MG63 (cell line): ENCODE data around the gene PEPD. TPM values are rescaled to one million over a fixed set of nuclear protein-coding genes. Genes with fewer than 3 reads are reported as not detected.
A peak's percentile ranks its signal among the peaks of the same experiment; 100 is the strongest.

Experiments used
- DNase-seq: peaks from one replicate; pipeline ENCODE4 v3.0.0-alpha.2; 2020
- H3K27me3 ChIP-seq: fragments of 250-450 bp; sonication (Bioruptor Pico); 2 replicates; pipeline ENCODE4 v1.5.1; 2020; ENCODE audit warnings: mild to moderate bottlenecking, moderate library complexity
- H3K36me3 ChIP-seq: fragments of 250-450 bp; sonication (Bioruptor Pico); 2 replicates; pipeline ENCODE4 v1.5.1; 2020; ENCODE audit warnings: mild to moderate bottlenecking, moderate library complexity
- H3K4me3 ChIP-seq: fragments of 250-450 bp; sonication (Bioruptor Pico); 2 replicates; pipeline ENCODE4 v1.5.1; 2020; ENCODE audit warnings: mild to moderate bottlenecking, moderate library complexity
- H3K9me3 ChIP-seq: fragments of 250-450 bp; sonication (Bioruptor Pico); 2 replicates; pipeline ENCODE4 v1.5.1; 2020; ENCODE audit warnings: mild to moderate bottlenecking, moderate library complexity
- total RNA-seq: library from RNA; depleted of rRNA; stranded (reverse); fragments of >200 nt; shearing (Covaris generic); gene quantifications from 2 replicates; pipeline ENCODE4 v1.2.3, GENCODE V29; 2014; ENCODE audit warnings: low replicate concordance; rRNA removed

Gene PEPD
- total RNA-seq, 1 experiment from 2014 or later = 79.3 TPM

- H3K27me3 ChIP-seq = peaks cover 3% of the 10 kb centered on the region
- DNase-seq = no peak
- no peaks in the 10 kb centered on the region for H3K9me3 ChIP-seq
- H3K36me3 ChIP-seq = no peaks in the 10 kb centered on the region
- no peak overlapping the region for H3K4me3 ChIP-seq
Observed at GRCh38 chr19:33349319-33350289, 172.0 kb downstream of the PEPD start.

GRCh38 chr19:33348301-33349010, 173.1 kb downstream of the PEPD start:
- DNase-seq = peak; percentile 65
- no peaks in the 10 kb centered on the region for H3K36me3 ChIP-seq
- peaks cover 5% of the 10 kb centered on the region for H3K27me3 ChIP-seq
- no peak overlapping the region for H3K4me3 ChIP-seq
- H3K9me3 ChIP-seq = no peaks in the 10 kb centered on the region

GRCh38 chr19:33347300-33347699, 174.3 kb downstream of the PEPD start:
- peaks cover 11% of the 10 kb centered on the region for H3K27me3 ChIP-seq
- no peaks in the 10 kb centered on the region for H3K9me3 ChIP-seq
- H3K4me3 ChIP-seq = no peak overlapping the region
- H3K36me3 ChIP-seq = no peaks in the 10 kb centered on the region
- no peak for DNase-seq

GRCh38 chr19:33346665-33347064, 174.9 kb downstream of the PEPD start:
- Histone ChIP-seq H3K9me3 (no peaks in the 10 kb centered on the region), H3K4me3 (no peak overlapping the region), H3K36me3 (no peaks in the 10 kb centered on the region), H3K27me3 (peaks cover 11% of the 10 kb centered on the region)
- no peak for DNase-seq

- H3K4me3 ChIP-seq = no peak overlapping the region
- H3K36me3 ChIP-seq = no peaks in the 10 kb centered on the region
- DNase-seq = no peak
- no peaks in the 10 kb centered on the region for H3K9me3 ChIP-seq
- H3K27me3 ChIP-seq = peaks cover 13% of the 10 kb centered on the region
Observed at GRCh38 chr19:33345163-33345562, 176.4 kb downstream of the PEPD start.

- no peaks in the 10 kb centered on the region for H3K36me3 ChIP-seq
- H3K27me3 ChIP-seq = peaks cover 13% of the 10 kb centered on the region
- H3K9me3 ChIP-seq = no peaks in the 10 kb centered on the region
- H3K4me3 ChIP-seq = no peak overlapping the region
- DNase-seq = no peak
Observed at GRCh38 chr19:33344573-33344925, 177.0 kb downstream of the PEPD start.

- Histone ChIP-seq H3K9me3 (no peaks in the 10 kb centered on the region), H3K4me3 (no peak overlapping the region), H3K36me3 (no peaks in the 10 kb centered on the region), H3K27me3 (peaks cover 13% of the 10 kb centered on the region)
- DNase-seq = no peak
Observed at GRCh38 chr19:33343859-33344572, 177.6 kb downstream of the PEPD start.

- Histone ChIP-seq H3K4me3 (no peak overlapping the region), H3K36me3 (no peaks in the 10 kb centered on the region), H3K9me3 (no peaks in the 10 kb centered on the region), H3K27me3 (peaks cover 13% of the 10 kb centered on the region)
- DNase-seq = no peak
Observed at GRCh38 chr19:33343301-33343700, 178.3 kb downstream of the PEPD start.

GRCh38 chr19:33340991-33341390, 180.6 kb downstream of the PEPD start:
- H3K36me3 ChIP-seq = no peaks in the 10 kb centered on the region
- DNase-seq = no peak
- no peaks in the 10 kb centered on the region for H3K9me3 ChIP-seq
- H3K4me3 ChIP-seq = no peak overlapping the region
- peaks cover 13% of the 10 kb centered on the region for H3K27me3 ChIP-seq

GRCh38 chr19:33339016-33339984, 182.3 kb downstream of the PEPD start:
- H3K27me3 ChIP-seq = peaks cover 8% of the 10 kb centered on the region
- no peaks in the 10 kb centered on the region for H3K9me3 ChIP-seq
- no peaks in the 10 kb centered on the region for H3K36me3 ChIP-seq
- DNase-seq = peak; percentile 70
- H3K4me3 ChIP-seq = no peak overlapping the region

Other genes starting within 250 kb of the PEPD start
- gene CEBPA, start 219.3 kb downstream of the PEPD start, total RNA-seq = 4.2 and 4.5 TPM in 2 replicates
- 21.2 and 42.1 TPM in 2 replicates for gene CEBPG, start 148.1 kb downstream of the PEPD start, total RNA-seq
- gene CHST8, start 100.2 kb upstream of the PEPD start, total RNA-seq = not detected in 2 replicates